K562 (cell line): ENCODE measurements around the gene NES. TPM values are rescaled to one million over a fixed set of nuclear protein-coding genes. Genes with fewer than 3 reads are reported as not detected.

Experiments
- ARNT ChIP-seq, 2 experiments: fragments of 450-650 bp; IDR thresholded peaks; 2 replicates each; pipeline ENCODE4 v1.6.1; 2016; ENCODE audit warnings: mild to moderate bottlenecking in 1 of 2
- CBX3 ChIP-seq, 2 experiments: IDR thresholded peaks; 1 replicate in 1 of 2; 2 replicates in 1 of 2; pipeline ENCODE4 v1.6.1; 2012; ENCODE audit warnings: inconsistent platforms in 2 of 2, low read length in 2 of 2, borderline replicate concordance in 1 of 2, control low read depth in 1 of 2
- DACH1 ChIP-seq: fragments of 450-650 bp; IDR thresholded peaks from 2 replicates; pipeline ENCODE4 v1.6.1; 2018; ENCODE audit not compliant: partially characterized antibody
- GATAD2B ChIP-seq: fragments of 450-650 bp; IDR thresholded peaks from 2 replicates; pipeline ENCODE4 v1.6.1; 2017; ENCODE audit warnings: mild to moderate bottlenecking, borderline replicate concordance
- KAT8 ChIP-seq: fragments of 450-650 bp; IDR thresholded peaks from 2 replicates; pipeline ENCODE4 v1.6.1; 2016; ENCODE audit warnings: low read depth, mild to moderate bottlenecking
- MED1 ChIP-seq: sonication (generic); formaldehyde crosslinking; IDR thresholded peaks from 2 replicates; pipeline ENCODE4 v1.8.1; 2023; ENCODE audit warnings: missing genetic modification reagents, borderline replicate concordance
- MEF2D ChIP-seq: conservative IDR thresholded peaks from 2 replicates; pipeline ENCODE4 v1.6.1; 2016; ENCODE audit warnings: low read depth, missing genetic modification characterization, missing compliant biosample characterization
- NFRKB ChIP-seq: fragments of 450-650 bp; IDR thresholded peaks from 2 replicates; pipeline ENCODE4 v1.6.1; 2016; ENCODE audit warnings: low read depth
- NR4A1 ChIP-seq, 2 experiments: fragments of 250-450 bp in 1 of 2; fragments of 450-650 bp in 1 of 2; sonication (Bioruptor Pico) in 1 of 2; IDR thresholded peaks; 2 replicates each; pipeline versions ENCODE4 v1.4.0 to v1.6.1; 2016 to 2020; ENCODE audit warnings: mild to moderate bottlenecking in 2 of 2, missing compliant biosample characterization in 1 of 2, missing genetic modification characterization in 1 of 2, moderate library complexity in 1 of 2
- TARDBP ChIP-seq: fragments of 450-650 bp; IDR thresholded peaks from 2 replicates; pipeline ENCODE4 v1.6.1; 2016
- TEAD1 ChIP-seq, 2 experiments: fragments of 450-650 bp in 1 of 2; sonication (generic) in 1 of 2; formaldehyde crosslinking; IDR thresholded peaks; 2 replicates each; pipeline versions ENCODE4 v1.4.0 to v1.8.0; 2020 to 2022; ENCODE audit warnings: mild to moderate bottlenecking in 2 of 2, missing genetic modification reagents in 1 of 2
- ZBTB7A ChIP-seq: IDR thresholded peaks from 2 replicates; pipeline ENCODE4 v1.6.1; 2011; ENCODE audit warnings: low read depth, mild to moderate bottlenecking, low read length, moderate library complexity, borderline replicate concordance; ENCODE audit not compliant: control insufficient read depth
- ZC3H11A ChIP-seq: IDR thresholded peaks from 2 replicates; pipeline ENCODE4 v1.6.1; 2012; ENCODE audit warnings: low read depth, low read length, improper control_type of control experiment
- ZFPM2 ChIP-seq: fragments of 250-450 bp; sonication (Bioruptor Pico); IDR thresholded peaks from 2 replicates; pipeline ENCODE4 v1.5.1; 2022; ENCODE audit warnings: mild to moderate bottlenecking
- ZNF174 ChIP-seq: fragments of 250-450 bp; sonication (Bioruptor Pico); IDR thresholded peaks from 2 replicates; pipeline ENCODE4 v1.4.0; 2020; ENCODE audit warnings: mild to moderate bottlenecking
- ZNF23 ChIP-seq: fragments of 250-450 bp; sonication (Bioruptor Pico); IDR thresholded peaks from 2 replicates; pipeline ENCODE4 v1.4.0; 2020; ENCODE audit warnings: mild to moderate bottlenecking
- ZNF408 ChIP-seq: fragments of 250-450 bp; sonication (Bioruptor Pico); IDR thresholded peaks from 2 replicates; pipeline ENCODE4 v1.4.0; 2020; ENCODE audit warnings: low read depth, mild to moderate bottlenecking, moderate library complexity
- ZNF780A ChIP-seq: fragments of 250-450 bp; sonication (Bioruptor Pico); IDR thresholded peaks from 2 replicates; pipeline ENCODE4 v1.5.0; 2021; ENCODE audit warnings: mild to moderate bottlenecking
- polyA plus RNA-seq, 8 experiments: library from polyadenylated mRNA; depleted of rRNA in 4 of 8; stranded (reverse) in 5 of 8; unstranded in 3 of 8; fragments of >200 nt; fragmentation: Nextera tagmentation in 2 of 8; fragmentation: Illumina TruSeq in 1 of 8; extraction: Ambion mirVana in 2 of 8; extraction: Trizol in 1 of 8; gene quantifications; 2 replicates each; pipeline versions ENCODE4 v1.2.1 to v1.2.3, GENCODE V29; 2011 to 2014; ENCODE audit warnings: inconsistent platforms in 1 of 8, missing spikeins in 1 of 8
- total RNA-seq, 7 experiments: library from RNA; depleted of rRNA in 6 of 7; stranded (reverse); fragments of >200 nt in 6 of 7; fragmentation: Illumina TruSeq in 2 of 7; extraction: Trizol in 2 of 7; gene quantifications; 2 replicates each; pipeline versions ENCODE4 v1.2.1 to v1.2.3, GENCODE V29; 2011 to 2021; ENCODE audit warnings: low replicate concordance in 1 of 7
- TF ChIP-seq, protein P1 (sequence below): fragments of 250-450 bp; sonication (Bioruptor Pico); IDR thresholded peaks from 2 replicates; pipeline ENCODE4 v1.4.0; 2020
- TF ChIP-seq, protein P2 (sequence below): sonication (generic); formaldehyde crosslinking; IDR thresholded peaks from 2 replicates; pipeline ENCODE4 v1.9.0; 2022; ENCODE audit warnings: mild to moderate bottlenecking, missing genetic modification reagents
- TF ChIP-seq, protein P3 (sequence below): sonication (generic); formaldehyde crosslinking; IDR thresholded peaks from 2 replicates; pipeline ENCODE4 v1.8.0; 2022; ENCODE audit warnings: mild to moderate bottlenecking, missing genetic modification reagents
- TF ChIP-seq, protein P4 (sequence below): sonication (generic); formaldehyde crosslinking; IDR thresholded peaks from 2 replicates; pipeline ENCODE4 v1.5.0; 2020; ENCODE audit warnings: missing genetic modification reagents

The NES gene
- total and polyA plus RNA-seq, 9 of the 15 experiments (the other 6 are each of a cell fraction or from before 2014, with no cell fraction given) = 0.10 to 8.6 (median 4.2) TPM

DNA sequence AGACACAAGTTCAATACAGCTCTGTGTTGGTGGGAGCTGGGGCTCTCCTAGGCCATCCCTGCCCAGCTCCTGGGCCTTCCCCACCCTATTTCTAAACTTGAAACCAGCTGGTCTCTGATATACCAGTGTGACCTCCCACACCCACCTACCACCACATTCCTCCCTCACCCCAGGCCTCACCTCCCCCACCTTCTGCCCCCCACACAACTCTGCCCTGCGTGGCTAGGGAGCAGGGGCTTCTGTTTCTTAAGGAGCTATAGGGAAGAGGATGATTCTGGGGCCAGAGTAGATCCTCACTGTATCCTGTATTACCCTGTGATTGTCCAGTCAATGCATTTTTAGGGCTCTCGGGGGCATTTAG, 16.5 kb downstream of the NES start (continued):
- TF ChIP-seq, protein P1, sequence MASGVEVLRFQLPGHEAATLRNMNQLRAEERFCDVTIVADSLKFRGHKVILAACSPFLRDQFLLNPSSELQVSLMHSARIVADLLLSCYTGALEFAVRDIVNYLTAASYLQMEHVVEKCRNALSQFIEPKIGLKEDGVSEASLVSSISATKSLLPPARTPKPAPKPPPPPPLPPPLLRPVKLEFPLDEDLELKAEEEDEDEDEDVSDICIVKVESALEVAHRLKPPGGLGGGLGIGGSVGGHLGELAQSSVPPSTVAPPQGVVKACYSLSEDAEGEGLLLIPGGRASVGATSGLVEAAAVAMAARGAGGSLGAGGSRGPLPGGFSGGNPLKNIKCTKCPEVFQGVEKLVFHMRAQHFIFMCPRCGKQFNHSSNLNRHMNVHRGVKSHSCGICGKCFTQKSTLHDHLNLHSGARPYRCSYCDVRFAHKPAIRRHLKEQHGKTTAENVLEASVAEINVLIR (CRISPR knock-in tag) = no peak
- no peak for TF ChIP-seq GATAD2B
- TF ChIP-seq ZFPM2 (CRISPR knock-in tag) = no peak
- TF ChIP-seq MEF2D (tag) = no peak
- TF ChIP-seq MED1 (CRISPR knock-in tag) = no peak
- TF ChIP-seq, protein P2, sequence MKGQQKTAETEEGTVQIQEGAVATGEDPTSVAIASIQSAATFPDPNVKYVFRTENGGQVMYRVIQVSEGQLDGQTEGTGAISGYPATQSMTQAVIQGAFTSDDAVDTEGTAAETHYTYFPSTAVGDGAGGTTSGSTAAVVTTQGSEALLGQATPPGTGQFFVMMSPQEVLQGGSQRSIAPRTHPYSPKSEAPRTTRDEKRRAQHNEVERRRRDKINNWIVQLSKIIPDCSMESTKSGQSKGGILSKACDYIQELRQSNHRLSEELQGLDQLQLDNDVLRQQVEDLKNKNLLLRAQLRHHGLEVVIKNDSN = no peak
- peak in 1 of 2 experiments; percentile 9; a peak in 2 of 4 replicates for TF ChIP-seq TEAD1 (CRISPR knock-in tag; IDR thresholded peaks at IDR 0.05)
- no peak for TF ChIP-seq NR4A1 (CRISPR knock-in tag; IDR thresholded peaks at IDR 0.05)
- TF ChIP-seq NR4A1 (tag; IDR thresholded peaks at IDR 0.05) = no peak
- TF ChIP-seq CBX3 (IDR thresholded peaks at IDR 0.05; ENCODE audit: borderline replicate concordance in 1 of 2, low read length in 2 of 2) = no peak
- TF ChIP-seq ZNF408 (CRISPR knock-in tag) = no peak
- TF ChIP-seq ARNT (IDR thresholded peaks at IDR 0.05) = no peak
- TF ChIP-seq NFRKB = peak; percentile 77; the same call in 1 of the 2 replicates
- TF ChIP-seq, protein P3, sequence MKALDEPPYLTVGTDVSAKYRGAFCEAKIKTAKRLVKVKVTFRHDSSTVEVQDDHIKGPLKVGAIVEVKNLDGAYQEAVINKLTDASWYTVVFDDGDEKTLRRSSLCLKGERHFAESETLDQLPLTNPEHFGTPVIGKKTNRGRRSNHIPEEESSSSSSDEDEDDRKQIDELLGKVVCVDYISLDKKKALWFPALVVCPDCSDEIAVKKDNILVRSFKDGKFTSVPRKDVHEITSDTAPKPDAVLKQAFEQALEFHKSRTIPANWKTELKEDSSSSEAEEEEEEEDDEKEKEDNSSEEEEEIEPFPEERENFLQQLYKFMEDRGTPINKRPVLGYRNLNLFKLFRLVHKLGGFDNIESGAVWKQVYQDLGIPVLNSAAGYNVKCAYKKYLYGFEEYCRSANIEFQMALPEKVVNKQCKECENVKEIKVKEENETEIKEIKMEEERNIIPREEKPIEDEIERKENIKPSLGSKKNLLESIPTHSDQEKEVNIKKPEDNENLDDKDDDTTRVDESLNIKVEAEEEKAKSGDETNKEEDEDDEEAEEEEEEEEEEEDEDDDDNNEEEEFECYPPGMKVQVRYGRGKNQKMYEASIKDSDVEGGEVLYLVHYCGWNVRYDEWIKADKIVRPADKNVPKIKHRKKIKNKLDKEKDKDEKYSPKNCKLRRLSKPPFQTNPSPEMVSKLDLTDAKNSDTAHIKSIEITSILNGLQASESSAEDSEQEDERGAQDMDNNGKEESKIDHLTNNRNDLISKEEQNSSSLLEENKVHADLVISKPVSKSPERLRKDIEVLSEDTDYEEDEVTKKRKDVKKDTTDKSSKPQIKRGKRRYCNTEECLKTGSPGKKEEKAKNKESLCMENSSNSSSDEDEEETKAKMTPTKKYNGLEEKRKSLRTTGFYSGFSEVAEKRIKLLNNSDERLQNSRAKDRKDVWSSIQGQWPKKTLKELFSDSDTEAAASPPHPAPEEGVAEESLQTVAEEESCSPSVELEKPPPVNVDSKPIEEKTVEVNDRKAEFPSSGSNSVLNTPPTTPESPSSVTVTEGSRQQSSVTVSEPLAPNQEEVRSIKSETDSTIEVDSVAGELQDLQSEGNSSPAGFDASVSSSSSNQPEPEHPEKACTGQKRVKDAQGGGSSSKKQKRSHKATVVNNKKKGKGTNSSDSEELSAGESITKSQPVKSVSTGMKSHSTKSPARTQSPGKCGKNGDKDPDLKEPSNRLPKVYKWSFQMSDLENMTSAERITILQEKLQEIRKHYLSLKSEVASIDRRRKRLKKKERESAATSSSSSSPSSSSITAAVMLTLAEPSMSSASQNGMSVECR (CRISPR knock-in tag) = no peak
- TF ChIP-seq TARDBP = no peak
- no peak for TF ChIP-seq ZC3H11A
- no peak for TF ChIP-seq ZNF23 (CRISPR knock-in tag)
- TF ChIP-seq DACH1 = no peak
- TF ChIP-seq ZNF174 (CRISPR knock-in tag) = no peak
- TF ChIP-seq ZNF780A = no peak
- TF ChIP-seq, protein P4, sequence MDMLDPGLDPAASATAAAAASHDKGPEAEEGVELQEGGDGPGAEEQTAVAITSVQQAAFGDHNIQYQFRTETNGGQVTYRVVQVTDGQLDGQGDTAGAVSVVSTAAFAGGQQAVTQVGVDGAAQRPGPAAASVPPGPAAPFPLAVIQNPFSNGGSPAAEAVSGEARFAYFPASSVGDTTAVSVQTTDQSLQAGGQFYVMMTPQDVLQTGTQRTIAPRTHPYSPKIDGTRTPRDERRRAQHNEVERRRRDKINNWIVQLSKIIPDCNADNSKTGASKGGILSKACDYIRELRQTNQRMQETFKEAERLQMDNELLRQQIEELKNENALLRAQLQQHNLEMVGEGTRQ (CRISPR knock-in tag) = no peak
- no peak for TF ChIP-seq KAT8
- TF ChIP-seq ZBTB7A = 0 out of 2 replicates have a peak, but pooled peaks have one; percentile 53
